AG10803 (cell line): ENCODE data around the gene SNX33.

Experiments
- DNase-seq: peaks from one replicate; pipeline ENCODE4 v3.0.0; 2010; ENCODE audit warnings: low read depth
- H3K4me3 ChIP-seq: 2 replicates; pipeline ENCODE4 v1.5.1; 2011; ENCODE audit warnings: mild to moderate bottlenecking, low read length, control low read depth
- CTCF ChIP-seq: conservative IDR thresholded peaks from 2 replicates; pipeline ENCODE4 v1.5.1; 2011; ENCODE audit warnings: mild to moderate bottlenecking, low read length, control low read depth, inconsistent platforms

SNX33 gene

GRCh38 chr15:75650908-75651809, 3.4 kb downstream of the SNX33 start:
- TF ChIP-seq CTCF, result no peak
- no peak for DNase-seq
- peak overlapping the region; percentile 90 for H3K4me3 ChIP-seq

- no peak for DNase-seq
- peak overlapping the region; percentile 90 for H3K4me3 ChIP-seq
- no peak for TF ChIP-seq CTCF
These were observed 4.3 kb downstream of the SNX33 start for GRCh38 chr15:75651810-75652543.

GRCh38 chr15:75653347-75653913, 5.7 kb downstream of the SNX33 start:
- DNase-seq, result no peak
- no peak for TF ChIP-seq CTCF

GRCh38 chr15:75654201-75654907, 6.6 kb downstream of the SNX33 start:
- no peak overlapping the region for H3K4me3 ChIP-seq
- TF ChIP-seq CTCF, result no peak
- DNase-seq, result no peak

More at GRCh38 chr15:75653347-75653913, 5.7 kb downstream of the SNX33 start:
- peak overlapping the region; percentile 22 for H3K4me3 ChIP-seq

GRCh38 chr15:75655931-75656330, 8.2 kb downstream of the SNX33 start:
- H3K4me3 ChIP-seq, result no peak overlapping the region
- DNase-seq, result no peak
- no peak for TF ChIP-seq CTCF

GRCh38 chr15:75656331-75656730, 8.6 kb downstream of the SNX33 start:
- no peak overlapping the region for H3K4me3 ChIP-seq
- no peak for TF ChIP-seq CTCF
- no peak for DNase-seq
